Measurements from ENCODE around the gene ABCA3. TPM values are rescaled to one million over a fixed set of nuclear protein-coding genes. Genes with fewer than 3 reads are reported as not detected.

Gene ABCA3
- total and polyA plus RNA-seq, 2 of the 8 experiments (the other 6 are each of a cell fraction or from before 2014, with no cell fraction given) = 5.7 to 7.9 TPM

DNA sequence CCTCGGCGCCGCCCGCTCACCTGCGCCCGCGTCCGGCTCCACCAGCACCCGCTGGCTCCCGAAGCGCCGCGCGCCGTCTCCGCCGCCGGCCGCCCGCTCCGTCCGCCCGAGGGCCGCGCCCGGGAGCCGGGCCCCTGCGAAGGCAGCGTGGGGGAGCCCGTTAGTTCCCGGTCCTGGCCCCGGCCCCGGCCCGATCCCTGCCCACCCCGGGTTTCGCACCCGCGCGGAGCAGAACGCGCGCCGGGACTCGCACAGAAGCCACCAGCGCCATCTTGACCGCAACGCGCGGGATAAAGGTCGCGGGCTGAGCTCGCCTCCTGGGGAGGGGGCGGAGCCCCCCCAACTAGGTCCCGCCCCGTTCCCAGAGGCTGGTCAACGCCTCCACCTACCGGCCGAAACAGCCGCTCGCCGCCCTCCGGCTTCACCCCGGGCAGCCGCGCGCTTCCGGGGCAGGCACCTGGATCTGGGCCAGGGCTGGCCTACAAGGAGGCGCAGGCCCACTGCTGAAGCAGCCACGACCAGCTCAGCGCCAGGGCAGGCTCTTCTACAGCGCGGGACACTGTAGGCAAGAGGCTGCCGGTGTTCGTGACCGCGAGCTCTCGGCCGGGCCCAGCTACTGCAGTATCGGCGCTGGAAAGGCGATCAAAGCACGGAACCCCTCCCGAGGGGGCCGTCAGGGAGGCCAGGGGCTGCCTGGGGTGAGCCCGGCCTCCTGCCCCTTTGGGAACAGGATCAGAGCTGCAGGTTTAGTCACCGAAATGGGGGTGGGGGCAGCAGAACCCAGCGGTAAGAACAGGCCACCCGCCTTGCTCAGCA lies 89.0 kb downstream of the ABCA3 start, which contains the start of gene ECI1 (continued):
- TF ChIP-seq CREB1 (IDR thresholded peaks at IDR 0.05) (peak; percentile 30; the same call in 1 of the 2 replicates), TAF1 (IDR thresholded peaks at IDR 0.05; ENCODE audit: low read depth, low read length) (peak; percentile 96), SRF (IDR thresholded peaks at IDR 0.05; ENCODE audit: low read depth, low read length) (0 out of 2 replicates have a peak, but pooled peaks have one; percentile 3), ASH2L (IDR thresholded peaks at IDR 0.05; ENCODE audit: low read length) (no peak), RBBP5 (IDR thresholded peaks at IDR 0.05; ENCODE audit: borderline replicate concordance, low read depth, low read length) (no peak; the same call in 1 of the 2 replicates)

Measured in H1 (cell line).